Measurements from ENCODE around the gene ZBTB34. TPM values are rescaled to one million over a fixed set of nuclear protein-coding genes. Genes with fewer than 3 reads are reported as not detected.

ZBTB34 gene
- total RNA-seq, 1 experiment from 2014 or later = 15.8 TPM

GRCh38 chr9:126839301-126839700, 21.1 kb upstream of the ZBTB34 start:
- H3K9me3 ChIP-seq (ENCODE audit: control insufficient read depth, low read depth, low read length) = no peaks in the 10 kb centered on the region
- no peaks in the 10 kb centered on the region for H3K23me2 ChIP-seq (ENCODE audit: insufficient read length, low read depth, low read length, poor library complexity, severe bottlenecking)
- no peaks in the 10 kb centered on the region; a peak in 1 of 4 replicates for H3K4me1 Mint-ChIP-seq
- no peak overlapping the region for H3K4me2 ChIP-seq (ENCODE audit: insufficient read depth, insufficient read length, low read length)
- DNase-seq = no peak
- no peaks in the 10 kb centered on the region for H3K27me3 ChIP-seq (ENCODE audit: insufficient read depth, low read length)
- no peak overlapping the region for H3K18ac ChIP-seq (ENCODE audit: insufficient read length, low read depth, low read length)
- no CpG with 5 or more reads among the region's 8 CpGs for WGBS (ENCODE audit: extremely low coverage, insufficient read length, low lambda C conversion rate)
- H3K79me1 ChIP-seq (ENCODE audit: insufficient read depth, low read depth, low read length, poor library complexity, severe bottlenecking) = no peaks in the 10 kb centered on the region
- H3K79me2 ChIP-seq (ENCODE audit: insufficient read depth, low read length) = no peaks in the 10 kb centered on the region
- H3K27me3 Mint-ChIP-seq (ENCODE audit: low read depth) = no peaks in the 10 kb centered on the region
- H4K91ac ChIP-seq (ENCODE audit: insufficient read length, low read depth, low read length) = no peak overlapping the region
- H2AK5ac ChIP-seq (ENCODE audit: insufficient read length, low read length) = no peak overlapping the region
- no peak overlapping the region for H2AFZ ChIP-seq (ENCODE audit: low read length)
- no peaks in the 10 kb centered on the region for H3K4me1 ChIP-seq (ENCODE audit: insufficient read depth, low read length)
- H3K27ac Mint-ChIP-seq = no peak overlapping the region
- no peak overlapping the region for H4K8ac ChIP-seq (replicated peaks; ENCODE audit: insufficient read length, low read depth, low read length)
- no peak overlapping the region for H3K4me3 Mint-ChIP-seq
- H3K9me3 Mint-ChIP-seq = no peaks in the 10 kb centered on the region
- peaks cover 0 to 15% (median 14%) of the 10 kb centered on the region in 3 experiments; a peak in 6 of 7 replicates for H3K36me3 Mint-ChIP-seq (ENCODE audit: insufficient read depth in 1 of 3, low read depth in 3 of 3)
- H4K20me1 ChIP-seq (ENCODE audit: control insufficient read depth, insufficient read depth, insufficient read length) = no peaks in the 10 kb centered on the region
- H3K56ac ChIP-seq (ENCODE audit: insufficient read length, low read depth, low read length) = no peak overlapping the region
- H3K23ac ChIP-seq (ENCODE audit: insufficient read length, low read depth, low read length) = no peak overlapping the region
- H3K27ac ChIP-seq (ENCODE audit: insufficient read length, low read depth, low read length) = no peak overlapping the region
- no peak overlapping the region for H3T11ph ChIP-seq (ENCODE audit: low read length)
- H2BK12ac ChIP-seq (ENCODE audit: insufficient read length, low read depth, low read length) = no peak overlapping the region
- no peak overlapping the region for H2BK15ac ChIP-seq (ENCODE audit: low read depth, low read length)
- no peak overlapping the region for H3K9ac ChIP-seq (ENCODE audit: extremely low read depth, insufficient read length, low read length)
- TF ChIP-seq CTCF (conservative IDR thresholded peaks at IDR 0.05) = no peak
- no peak overlapping the region for H4K5ac ChIP-seq (ENCODE audit: insufficient read length, low read depth, low read length)
- no peak overlapping the region for H2BK20ac ChIP-seq (ENCODE audit: low read depth, low read length, poor library complexity, severe bottlenecking)
- no peak overlapping the region for H3K4ac ChIP-seq (ENCODE audit: low read depth, low read length)
- no peak overlapping the region for H3K14ac ChIP-seq (ENCODE audit: insufficient read depth, low read length)
- H2BK120ac ChIP-seq (ENCODE audit: low read depth, low read length, poor library complexity, severe bottlenecking) = no peak overlapping the region
- H2BK5ac ChIP-seq (ENCODE audit: insufficient read length, low read length) = no peak overlapping the region
